ENCODE data around the gene TRAPPC3.

The TRAPPC3 gene

DNA sequence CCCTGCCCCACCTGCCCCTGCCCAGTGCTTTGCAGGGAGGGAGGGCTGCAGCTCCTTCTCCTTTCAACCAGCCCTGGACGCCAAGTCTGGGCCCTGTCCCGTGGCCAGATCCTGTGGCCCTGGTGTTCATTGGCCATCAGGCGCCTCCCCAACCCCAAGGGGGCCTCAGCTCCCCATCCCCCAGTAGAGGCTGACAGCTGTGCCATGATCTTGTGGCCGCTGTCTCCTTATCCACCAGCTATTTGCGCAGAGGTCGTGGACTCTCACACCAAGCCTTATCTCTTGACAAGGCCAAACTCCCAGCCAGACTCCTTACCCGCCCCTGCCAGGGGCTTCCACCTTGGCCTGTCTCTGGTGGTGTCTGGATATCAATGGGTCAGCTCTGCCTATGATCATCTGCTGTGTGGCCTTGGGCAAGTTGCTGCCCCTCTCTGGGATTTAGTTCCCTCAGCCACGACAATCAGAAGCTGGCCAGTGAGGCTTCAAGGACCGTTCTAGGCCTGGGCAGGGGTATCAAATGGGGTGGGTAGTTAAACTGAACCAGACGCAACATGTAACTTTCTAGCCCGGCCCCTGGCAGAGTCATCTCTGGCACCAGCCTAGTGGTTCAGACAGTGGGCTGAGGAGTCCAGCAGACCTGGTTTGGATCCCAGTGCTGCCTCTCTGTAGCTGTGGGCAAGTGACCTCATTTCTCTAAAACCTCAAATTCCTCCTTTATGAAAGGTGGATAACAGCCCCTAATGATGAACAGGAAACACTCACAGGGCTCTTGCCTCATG is 21.0 kb downstream of the TRAPPC3 start:
- in situ Hi-C loops (cut with HindIII; ENCODE audit: low sequenced_read_pairs), result no loop called here

GRCh38 chr1:36126797-36127500 is 22.3 kb downstream of the TRAPPC3 start:
- in situ Hi-C loops (cut with HindIII; ENCODE audit: low sequenced_read_pairs), result no loop called here

DNA sequence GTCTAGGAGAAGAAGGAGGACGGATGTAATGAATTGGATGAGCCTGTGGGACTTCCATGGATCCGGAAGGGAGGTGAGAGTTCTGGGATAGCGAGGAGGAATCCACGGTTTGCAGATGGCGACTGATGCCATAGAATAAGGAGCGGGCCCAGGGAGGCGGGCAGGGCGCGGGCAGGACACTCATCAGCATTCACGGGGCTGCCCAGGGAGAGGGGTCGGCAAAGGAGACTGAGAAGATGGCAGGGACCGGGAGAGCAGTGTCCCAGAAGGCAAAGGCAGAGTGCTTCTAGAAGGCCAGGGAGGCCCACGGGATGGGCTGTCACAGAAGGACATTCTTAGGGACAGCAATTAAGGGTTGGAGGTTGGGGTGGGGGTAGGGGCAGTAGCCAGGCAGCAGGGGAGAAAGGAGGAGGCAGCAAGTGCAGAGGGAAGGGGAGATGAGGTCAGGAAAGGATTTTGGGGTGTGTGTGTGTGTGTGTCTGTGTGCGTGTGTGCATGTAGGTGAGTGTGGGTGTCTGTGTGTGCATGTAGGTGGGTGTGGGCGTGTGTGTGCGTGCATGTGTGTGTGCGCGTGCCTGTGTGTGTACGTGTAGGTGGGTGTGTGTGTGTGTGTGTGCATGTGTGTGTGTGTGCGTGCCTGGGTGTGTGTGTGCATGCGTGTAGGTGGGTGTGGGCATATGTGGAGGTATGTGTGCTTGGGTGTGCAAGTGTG is 23.1 kb downstream of the TRAPPC3 start:
- in situ Hi-C loops (cut with HindIII; ENCODE audit: low sequenced_read_pairs), result no loop called here

DNA sequence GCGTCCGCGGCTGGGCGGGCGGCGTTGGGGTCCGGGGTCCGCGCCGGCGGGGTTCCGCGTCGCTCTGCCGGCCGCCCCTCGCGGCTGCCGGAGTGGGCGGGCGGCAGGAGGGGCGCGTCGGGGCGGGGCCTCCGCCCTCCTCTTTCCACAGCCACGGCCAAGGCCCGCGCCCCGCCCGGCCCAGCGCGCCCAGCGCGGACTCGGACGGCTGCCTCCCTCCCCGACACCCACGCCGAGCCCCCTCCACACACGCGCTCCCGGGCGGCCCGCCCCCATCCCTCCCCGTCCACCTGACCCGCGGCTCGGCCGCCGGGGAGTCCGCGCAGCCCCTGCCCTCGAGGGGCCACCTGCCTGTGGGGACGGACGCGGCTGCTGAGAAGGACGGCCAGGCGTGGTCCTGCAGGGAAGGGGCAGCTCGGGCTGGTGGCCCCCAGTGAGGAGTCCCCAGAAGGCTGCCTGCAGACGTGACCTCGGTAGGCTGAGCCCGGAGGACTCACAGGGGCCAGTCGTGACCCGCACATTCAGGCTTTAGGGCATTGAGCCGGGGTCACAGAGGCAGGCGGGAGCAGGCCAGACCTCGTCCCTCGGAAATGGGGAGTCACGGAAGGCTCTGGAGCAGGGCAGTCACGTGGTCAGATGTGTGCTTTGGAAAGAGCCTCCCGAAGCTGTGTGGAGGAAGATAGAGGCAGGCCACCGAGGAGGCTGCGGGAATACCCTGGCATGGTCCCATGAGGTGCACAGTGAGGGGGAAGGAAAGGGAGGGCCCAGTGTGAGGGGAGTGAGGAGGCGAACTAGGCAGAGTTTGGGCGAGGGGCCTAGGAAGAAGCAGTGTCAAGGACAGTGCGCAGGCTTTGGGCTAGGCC is 23.9 kb downstream of the TRAPPC3 start, which contains the start of gene COL8A2:
TSS of gene COL8A2 (minus strand) at position 94 of the 863 bp plus-strand sequence. CDS start 24,980 bp downstream, outside the sequence.
- in situ Hi-C loops (cut with HindIII; ENCODE audit: low sequenced_read_pairs), result no loop called here

DNA sequence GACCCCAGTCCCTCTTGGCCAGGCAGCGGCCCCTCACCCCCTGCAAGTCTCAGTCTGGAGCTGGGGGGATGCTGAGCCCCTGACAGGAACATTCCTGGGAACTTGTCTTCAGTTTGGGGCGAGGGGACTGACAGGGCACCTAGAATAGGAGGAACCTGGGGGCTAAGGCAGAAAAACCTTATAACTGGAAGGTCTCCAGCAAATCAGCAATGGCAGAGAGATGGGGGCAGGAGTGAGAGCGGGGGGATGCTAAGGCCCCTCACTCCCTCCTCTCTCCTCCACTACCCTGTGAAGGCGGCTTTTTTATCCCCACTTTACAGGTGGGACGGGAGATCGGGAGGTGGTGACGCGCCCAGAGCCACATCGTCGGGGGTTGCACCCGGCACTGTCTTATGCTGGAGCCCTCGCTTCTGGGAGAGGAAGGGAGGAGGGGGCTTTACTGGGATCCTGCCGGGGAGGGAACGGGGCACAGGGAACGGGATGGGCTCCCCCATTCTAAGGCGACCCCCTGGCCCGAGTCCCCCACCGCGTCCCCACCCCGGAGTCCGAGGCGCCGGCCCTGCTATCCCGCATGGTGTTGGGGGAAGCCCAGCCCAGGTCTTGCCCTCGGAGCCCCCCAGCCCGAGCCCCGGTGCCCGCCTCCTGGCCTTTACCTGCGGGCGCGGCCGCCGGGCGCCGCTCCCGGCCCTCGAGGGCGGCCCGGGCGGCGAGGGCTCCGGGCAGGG is 24.7 kb downstream of the TRAPPC3 start:
- in situ Hi-C loops (cut with HindIII; ENCODE audit: low sequenced_read_pairs), result no loop called here

DNA sequence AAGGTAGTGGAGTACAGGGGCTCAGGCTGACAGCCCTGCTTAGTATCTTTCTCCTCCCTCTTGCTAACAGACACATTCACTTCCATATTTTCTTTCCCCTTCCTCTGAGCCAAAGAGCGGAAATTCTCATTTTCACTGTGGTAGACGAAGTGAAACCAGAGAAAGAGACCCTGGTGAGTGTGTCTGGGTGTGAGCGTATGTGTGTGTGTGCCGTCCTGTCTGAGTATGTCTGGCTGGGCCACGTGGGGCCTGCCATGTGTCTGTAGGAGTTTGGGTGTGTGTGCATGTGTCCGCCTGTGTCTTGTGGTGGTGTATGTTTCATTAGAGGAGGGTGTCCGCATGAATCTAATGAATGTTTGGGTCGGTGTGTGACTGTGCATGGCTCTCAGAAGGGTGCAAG is 25.9 kb downstream of the TRAPPC3 start:
- in situ Hi-C loops (cut with HindIII; ENCODE audit: low sequenced_read_pairs), result no loop called here

DNA sequence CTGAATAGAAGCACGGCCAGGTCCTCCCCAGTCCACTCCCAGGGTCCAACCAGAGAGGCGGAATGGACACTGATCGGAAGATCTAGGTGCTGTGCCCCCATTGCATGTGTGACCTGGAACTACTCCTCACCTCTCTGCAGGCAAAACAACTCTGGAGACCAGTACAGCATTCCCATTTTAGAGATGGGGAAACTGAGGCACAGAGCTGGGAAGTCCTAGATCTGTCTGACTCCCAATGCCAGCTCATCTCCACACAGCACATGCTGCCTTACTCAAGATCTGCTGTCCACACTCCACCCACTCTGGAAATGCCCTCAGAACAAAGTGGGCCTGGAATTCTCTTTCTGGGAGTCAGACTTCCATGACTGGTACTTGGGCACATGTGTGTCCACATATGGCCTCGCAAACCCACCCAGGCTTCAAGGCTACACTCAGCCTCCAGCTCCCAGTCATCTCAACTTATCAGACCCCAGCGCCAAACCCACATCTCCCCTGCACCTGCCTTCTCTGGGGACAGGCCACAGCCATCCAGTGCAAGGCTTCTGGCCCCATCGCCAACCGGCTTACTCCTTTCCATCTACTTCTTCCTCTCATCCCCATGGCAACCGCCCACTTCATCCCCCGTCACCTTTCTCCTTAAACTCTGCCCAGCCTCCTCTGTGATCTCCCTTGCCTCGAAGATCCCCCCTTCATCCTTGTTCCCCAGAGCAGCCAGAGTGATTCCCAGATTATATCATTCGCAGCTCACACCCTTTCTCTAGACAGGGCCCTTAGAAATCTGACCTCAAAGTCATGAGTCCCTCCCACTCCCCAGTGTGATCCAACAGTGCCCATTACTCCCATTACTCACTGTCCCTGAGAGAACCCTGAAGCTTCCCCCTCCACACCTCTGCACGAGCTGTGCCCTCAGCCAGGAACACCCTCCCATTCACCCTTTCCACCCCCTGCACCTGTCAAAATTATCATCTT is 26.9 kb downstream of the TRAPPC3 start:
- in situ Hi-C loops (cut with HindIII; ENCODE audit: low sequenced_read_pairs), result no loop called here

- in situ Hi-C loops (cut with HindIII; ENCODE audit: low sequenced_read_pairs), result loop anchor here (5.0 kb wide), 2 partner anchors 77 to 163 kb away; no protein-coding TSS in a partner anchor
Measured at GRCh38 chr1:36119456-36119855, 29.8 kb downstream of the TRAPPC3 start.

DNA sequence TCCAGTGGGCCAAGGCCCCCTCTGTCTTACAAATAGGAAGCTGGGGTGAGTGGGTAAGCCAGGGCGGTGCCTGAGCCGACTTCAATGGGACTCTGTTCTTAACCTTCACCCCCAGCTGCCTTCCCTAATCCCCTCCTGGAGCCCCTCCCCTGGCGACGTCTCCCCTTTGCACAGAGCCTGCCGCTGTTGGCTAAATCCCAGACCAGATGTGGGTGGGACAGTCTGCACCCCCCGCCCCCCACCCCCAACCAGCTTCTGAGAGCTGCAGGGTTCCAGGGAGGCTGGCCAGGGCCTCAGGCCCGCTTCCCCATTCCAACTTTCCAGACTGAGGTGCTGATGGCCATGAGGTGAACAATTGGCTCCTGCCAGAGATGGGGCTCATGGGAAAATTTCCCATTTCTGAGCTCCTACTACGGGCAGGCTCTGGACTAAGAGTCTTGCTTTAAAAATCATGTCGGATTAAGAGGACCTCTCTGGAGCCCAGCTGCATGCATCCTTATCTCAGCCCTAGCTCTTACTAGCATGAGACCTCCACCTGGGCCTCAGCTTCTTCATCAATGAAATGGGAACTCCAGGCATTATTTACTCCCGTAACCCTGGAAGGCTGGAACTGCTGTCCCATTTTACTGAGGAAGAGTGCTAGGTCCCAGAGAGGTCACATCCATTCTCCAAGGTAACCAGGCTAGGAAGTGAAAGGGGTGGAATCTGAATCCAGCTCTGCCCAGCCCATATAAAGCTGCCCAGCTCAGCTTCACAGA is 30.7 kb downstream of the TRAPPC3 start:
- in situ Hi-C loops (cut with HindIII; ENCODE audit: low sequenced_read_pairs), result loop anchor here (5.0 kb wide), 2 partner anchors 76 to 164 kb away; no protein-coding TSS in a partner anchor

- in situ Hi-C loops (cut with HindIII; ENCODE audit: low sequenced_read_pairs), result loop anchor here (5.0 kb wide), 2 partner anchors 75 to 165 kb away; no protein-coding TSS in a partner anchor
Measured at GRCh38 chr1:36116901-36117300, 32.4 kb downstream of the TRAPPC3 start.

DNA sequence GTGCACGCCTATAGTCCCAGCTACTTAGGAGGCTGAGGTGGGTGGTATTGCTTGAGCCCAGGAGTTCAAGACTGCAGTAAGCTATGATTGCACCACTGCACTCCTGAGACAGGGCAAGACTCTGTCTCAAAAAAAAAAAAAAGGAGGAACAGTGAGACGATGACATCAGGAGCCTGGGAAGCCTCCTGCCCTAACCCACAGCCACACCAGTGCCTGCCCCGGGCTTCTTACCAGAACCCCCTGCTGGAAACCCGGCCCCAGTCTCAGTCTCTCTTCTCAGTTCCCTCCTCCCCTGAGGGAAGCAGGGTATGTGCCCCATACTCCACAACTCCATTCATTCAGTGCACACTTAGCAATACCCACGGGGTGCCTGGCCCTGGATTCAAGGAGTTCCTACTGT is 33.4 kb downstream of the TRAPPC3 start:
- in situ Hi-C loops (cut with HindIII; ENCODE audit: low sequenced_read_pairs), result loop anchor here (5.0 kb wide), 2 partner anchors 74 to 166 kb away; no protein-coding TSS in a partner anchor

GRCh38 chr1:36115200-36115669 is 34.1 kb downstream of the TRAPPC3 start:
- in situ Hi-C loops (cut with HindIII; ENCODE audit: low sequenced_read_pairs), result loop anchor here (5.0 kb wide), 2 partner anchors 73 to 167 kb away; no protein-coding TSS in a partner anchor

- in situ Hi-C loops (cut with HindIII; ENCODE audit: low sequenced_read_pairs), result no loop called here
Measured at GRCh38 chr1:36114371-36114770, 34.9 kb downstream of the TRAPPC3 start.

DNA sequence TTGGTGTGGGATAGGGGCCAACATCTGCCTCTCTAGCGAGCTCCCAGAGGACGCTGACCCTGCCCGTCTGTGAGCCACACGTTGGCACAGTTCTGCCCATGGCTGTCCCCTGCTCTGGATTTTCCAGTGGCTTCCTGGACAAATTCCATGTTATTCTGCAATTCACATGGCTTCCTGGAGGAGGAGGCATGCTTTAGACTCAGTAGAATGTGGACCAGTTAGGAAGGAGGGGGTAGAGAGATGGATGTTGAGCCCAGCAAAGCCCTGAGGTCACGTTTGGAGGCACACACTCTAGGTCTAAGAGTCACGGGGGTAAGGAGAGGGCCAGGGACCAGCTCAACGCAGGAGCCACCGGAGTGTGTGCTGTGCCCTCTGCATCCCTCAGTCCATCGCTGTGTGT is 36.5 kb downstream of the TRAPPC3 start:
- in situ Hi-C loops (cut with HindIII; ENCODE audit: low sequenced_read_pairs), result no loop called here

DNA sequence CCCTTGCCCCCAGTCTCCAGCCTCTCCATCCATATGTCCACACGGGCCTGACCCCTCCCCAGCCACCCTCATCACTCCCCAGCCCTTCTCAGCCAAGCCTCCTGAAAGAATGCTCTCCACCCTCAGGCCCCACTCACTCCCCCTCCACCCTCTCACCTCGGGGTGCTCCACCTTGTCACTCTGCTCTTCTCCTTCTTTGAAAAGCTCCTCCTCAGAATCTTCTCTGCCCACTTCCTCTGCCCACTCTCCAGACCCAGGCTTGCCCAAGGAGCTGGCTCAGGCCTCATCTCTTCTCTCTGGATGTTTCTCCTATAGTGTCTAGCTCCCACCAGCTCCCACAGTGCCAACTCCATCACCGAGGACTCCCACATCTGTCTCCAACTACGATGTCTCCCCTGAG is 38.1 kb downstream of the TRAPPC3 start:
- in situ Hi-C loops (cut with HindIII; ENCODE audit: low sequenced_read_pairs), result no loop called here

- in situ Hi-C loops (cut with HindIII; ENCODE audit: low sequenced_read_pairs), result no loop called here
Measured at GRCh38 chr1:36109041-36109679, 40.1 kb downstream of the TRAPPC3 start.

DNA sequence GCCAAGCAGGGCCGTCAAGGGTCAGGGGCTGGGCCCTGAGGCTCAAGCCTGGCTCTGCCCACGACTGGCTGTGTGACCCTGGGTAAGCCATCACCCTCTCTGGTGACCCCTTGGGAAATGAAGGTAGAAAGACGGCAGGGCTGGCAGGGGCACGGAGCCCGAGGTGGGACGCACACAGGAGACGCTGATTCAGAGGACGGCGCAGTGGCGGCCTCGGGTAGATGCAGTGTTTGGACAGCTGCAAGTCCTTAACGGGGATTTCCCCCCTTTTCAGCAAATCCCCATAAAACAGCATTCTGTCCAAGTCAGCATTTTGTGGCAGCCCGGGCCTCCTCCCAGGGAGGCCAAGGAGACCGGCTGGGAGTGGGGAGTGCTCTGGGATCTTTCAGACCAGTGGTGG is 41.0 kb downstream of the TRAPPC3 start:
- in situ Hi-C loops (cut with HindIII; ENCODE audit: low sequenced_read_pairs), result no loop called here
